HG03565 (cell line): ENCODE results near the gene OGN.

Experiments
- ATAC-seq: cut with Tn5 transposase; IDR thresholded peaks from one replicate; pipeline ENCODE4 v1.9.1; 2021; ENCODE audit warnings: mild to moderate bottlenecking, moderate library complexity; ENCODE audit not compliant: unreplicated experiment

Gene OGN

GRCh38 chr9:92406477-92406876 is 2.1 kb upstream of the OGN start:
- peak; percentile 53 for ATAC-seq

GRCh38 chr9:92405818-92406217 is 1.4 kb upstream of the OGN start:
- ATAC-seq, result no peak

- no peak for ATAC-seq
These were observed 1.3 kb downstream of the OGN start for GRCh38 chr9:92402826-92403745.

GRCh38 chr9:92402360-92402759 is 2.0 kb downstream of the OGN start:
- ATAC-seq, result no peak

GRCh38 chr9:92397853-92398252 is 6.5 kb downstream of the OGN start:
- no peak for ATAC-seq

GRCh38 chr9:92395617-92396016 is 8.8 kb downstream of the OGN start:
- ATAC-seq, result no peak

- no peak for ATAC-seq
These were observed 10.7 kb downstream of the OGN start for GRCh38 chr9:92393686-92394085.

GRCh38 chr9:92392690-92393089 is 11.7 kb downstream of the OGN start:
- no peak for ATAC-seq

- ATAC-seq, result no peak
These were observed 18.4 kb downstream of the OGN start for GRCh38 chr9:92385953-92386352.

- no peak for ATAC-seq
These were observed 18.9 kb downstream of the OGN start for GRCh38 chr9:92385477-92385876.

GRCh38 chr9:92385001-92385400 is 19.4 kb downstream of the OGN start:
- ATAC-seq, result no peak

GRCh38 chr9:92384375-92384774 is 20.0 kb downstream of the OGN start:
- no peak for ATAC-seq

GRCh38 chr9:92381775-92382174 is 22.6 kb downstream of the OGN start:
- no peak for ATAC-seq

- ATAC-seq, result no peak
These were observed 23.8 kb downstream of the OGN start for GRCh38 chr9:92380603-92381002.

- no peak for ATAC-seq
These were observed 25.4 kb downstream of the OGN start for GRCh38 chr9:92378865-92379560.

- ATAC-seq, result no peak
These were observed 26.5 kb downstream of the OGN start for GRCh38 chr9:92377876-92378275.

- ATAC-seq, result no peak
These were observed 31.2 kb downstream of the OGN start for GRCh38 chr9:92373167-92373566.

GRCh38 chr9:92369075-92369474 is 35.3 kb downstream of the OGN start:
- no peak for ATAC-seq

- ATAC-seq, result no peak
These were observed 44.3 kb downstream of the OGN start for GRCh38 chr9:92360083-92360482.

GRCh38 chr9:92359394-92359995 is 44.9 kb downstream of the OGN start:
- no peak for ATAC-seq

GRCh38 chr9:92353051-92353450 is 51.3 kb downstream of the OGN start:
- ATAC-seq, result no peak

GRCh38 chr9:92350740-92351133 is 53.6 kb downstream of the OGN start:
- ATAC-seq, result no peak
